ENCODE results near the gene GRAP.

Gene GRAP

GRCh38 chr17:19004421-19005136 lies 42.2 kb downstream of the GRAP start, which contains the start of gene FAM83G:
TSS of gene FAM83G (minus strand) at chr17:19004764. CDS start at chr17:19004041, 723 bp downstream.
- DNase-seq (ENCODE audit: low read depth in 2 of 2) = peak; percentile 52 to 70
- TF ChIP-seq CTCF (IDR thresholded peaks at IDR 0.05; ENCODE audit: low read depth, low read length) = no peak
- H3K4me3 ChIP-seq (replicated peaks in 1 of 2; ENCODE audit: low read depth in 2 of 2, low read length in 2 of 2) = peak within 1 kb of the TSS; percentile 62 to 63

GRCh38 chr17:19003543-19004420 lies 43.0 kb downstream of the GRAP start:
- peak; percentile 22 to 41 for DNase-seq (ENCODE audit: low read depth in 2 of 2)
- TF ChIP-seq CTCF (IDR thresholded peaks at IDR 0.05; ENCODE audit: low read depth, low read length) = no peak
- peak overlapping the region; percentile 62 to 63 for H3K4me3 ChIP-seq (replicated peaks in 1 of 2; ENCODE audit: low read depth in 2 of 2, low read length in 2 of 2)

- peak overlapping the region; percentile 62 to 63 for H3K4me3 ChIP-seq (replicated peaks in 1 of 2; ENCODE audit: low read depth in 2 of 2, low read length in 2 of 2)
- TF ChIP-seq CTCF (IDR thresholded peaks at IDR 0.05; ENCODE audit: low read depth, low read length) = no peak
- peak; percentile 38 to 65 for DNase-seq (ENCODE audit: low read depth in 2 of 2)
Measured at GRCh38 chr17:19002805-19003542, 43.8 kb downstream of the GRAP start.

- peak overlapping the region in 1 of 2 donors; percentile 62 for H3K4me3 ChIP-seq (replicated peaks in 1 of 2; ENCODE audit: low read depth in 2 of 2, low read length in 2 of 2)
- no peak for TF ChIP-seq CTCF (IDR thresholded peaks at IDR 0.05; ENCODE audit: low read depth, low read length)
- DNase-seq (ENCODE audit: low read depth in 2 of 2) = no peak
Measured at GRCh38 chr17:19001907-19002590, 44.7 kb downstream of the GRAP start.

GRCh38 chr17:19000531-19001325 lies 46.0 kb downstream of the GRAP start:
- no peak for TF ChIP-seq CTCF (IDR thresholded peaks at IDR 0.05; ENCODE audit: low read depth, low read length)
- peak; percentile 62 to 77 for DNase-seq (ENCODE audit: low read depth in 2 of 2)
- no peak overlapping the region for H3K4me3 ChIP-seq (replicated peaks in 1 of 2; ENCODE audit: low read depth in 2 of 2, low read length in 2 of 2)
